Astrocyte of the cerebellum (primary cell): ENCODE data around the gene MINAR1.
"Not testable (repeated sequence)": the region's sequence is repeated elsewhere in the genome, so short reads cannot be mapped to it uniquely, and the experiment has no call there.

ENCODE experiments used
- DNase-seq: peaks from one replicate; pipeline ENCODE4 v3.0.0-alpha.2; 2011; ENCODE audit warnings: low read depth
- H3K4me3 ChIP-seq: 2 replicates; pipeline ENCODE4 v1.5.1; 2011; ENCODE audit warnings: mild to moderate bottlenecking, low read depth, low read length, moderate library complexity
- in situ Hi-C: cut with HindIII; loops from 2 replicates; pipeline ENCODE4 v1.10.0; 2017; ENCODE audit warnings: low sequenced_read_pairs
- TF ChIP-seq, protein P1 (sequence below): IDR thresholded peaks from 2 replicates; pipeline ENCODE4 v1.5.1; 2012; ENCODE audit warnings: low read length, low read depth, moderate library complexity, mild to moderate bottlenecking; ENCODE audit errors: missing control alignments

Gene MINAR1

DNA sequence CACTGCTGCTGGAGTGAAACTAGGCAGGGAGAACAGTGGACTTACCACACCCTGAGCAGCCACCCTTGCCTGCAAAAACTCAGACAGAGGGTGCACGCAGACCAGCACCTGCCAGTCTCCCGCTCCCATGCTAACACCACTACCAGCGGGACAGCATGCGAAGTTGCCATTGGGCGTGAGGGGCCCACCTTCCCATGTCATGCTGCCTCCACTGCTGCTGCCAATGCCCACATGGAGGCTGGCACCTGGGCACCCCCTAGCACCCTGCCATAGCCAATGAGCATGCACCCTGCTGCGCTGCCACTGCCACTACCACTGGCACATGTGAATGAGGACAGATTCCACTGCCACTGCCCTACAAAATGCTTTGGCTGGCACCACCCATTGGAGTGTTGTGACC, 19.7 kb upstream of the MINAR1 start:
- TF ChIP-seq, protein P1, sequence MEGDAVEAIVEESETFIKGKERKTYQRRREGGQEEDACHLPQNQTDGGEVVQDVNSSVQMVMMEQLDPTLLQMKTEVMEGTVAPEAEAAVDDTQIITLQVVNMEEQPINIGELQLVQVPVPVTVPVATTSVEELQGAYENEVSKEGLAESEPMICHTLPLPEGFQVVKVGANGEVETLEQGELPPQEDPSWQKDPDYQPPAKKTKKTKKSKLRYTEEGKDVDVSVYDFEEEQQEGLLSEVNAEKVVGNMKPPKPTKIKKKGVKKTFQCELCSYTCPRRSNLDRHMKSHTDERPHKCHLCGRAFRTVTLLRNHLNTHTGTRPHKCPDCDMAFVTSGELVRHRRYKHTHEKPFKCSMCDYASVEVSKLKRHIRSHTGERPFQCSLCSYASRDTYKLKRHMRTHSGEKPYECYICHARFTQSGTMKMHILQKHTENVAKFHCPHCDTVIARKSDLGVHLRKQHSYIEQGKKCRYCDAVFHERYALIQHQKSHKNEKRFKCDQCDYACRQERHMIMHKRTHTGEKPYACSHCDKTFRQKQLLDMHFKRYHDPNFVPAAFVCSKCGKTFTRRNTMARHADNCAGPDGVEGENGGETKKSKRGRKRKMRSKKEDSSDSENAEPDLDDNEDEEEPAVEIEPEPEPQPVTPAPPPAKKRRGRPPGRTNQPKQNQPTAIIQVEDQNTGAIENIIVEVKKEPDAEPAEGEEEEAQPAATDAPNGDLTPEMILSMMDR, result no peak
- no peak overlapping the region for H3K4me3 ChIP-seq
- in situ Hi-C loops, result no loop called here
- no peak for DNase-seq

DNA sequence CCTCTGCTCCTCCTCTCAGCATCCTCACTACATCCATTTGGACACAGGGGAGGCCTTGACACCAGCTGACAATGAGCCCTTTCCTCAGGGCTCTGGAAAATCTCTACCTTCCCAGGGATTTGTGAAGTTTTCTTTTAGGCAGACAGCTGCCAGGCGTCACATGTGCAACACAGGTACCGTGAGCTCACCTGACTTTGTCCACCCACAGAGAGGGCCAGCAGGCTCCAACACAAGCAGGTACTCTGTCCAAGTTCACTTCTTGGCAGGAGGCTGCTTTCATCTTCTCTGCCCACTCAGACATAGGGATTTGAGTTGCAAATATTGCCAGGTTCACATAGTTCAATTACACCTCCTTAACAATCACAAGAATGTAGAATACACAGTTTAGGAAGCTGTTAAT, 15.3 kb upstream of the MINAR1 start:
- in situ Hi-C loops, result no loop called here
- DNase-seq, result no peak
- no peak overlapping the region for H3K4me3 ChIP-seq
- TF ChIP-seq, protein P1, result no peak

DNA sequence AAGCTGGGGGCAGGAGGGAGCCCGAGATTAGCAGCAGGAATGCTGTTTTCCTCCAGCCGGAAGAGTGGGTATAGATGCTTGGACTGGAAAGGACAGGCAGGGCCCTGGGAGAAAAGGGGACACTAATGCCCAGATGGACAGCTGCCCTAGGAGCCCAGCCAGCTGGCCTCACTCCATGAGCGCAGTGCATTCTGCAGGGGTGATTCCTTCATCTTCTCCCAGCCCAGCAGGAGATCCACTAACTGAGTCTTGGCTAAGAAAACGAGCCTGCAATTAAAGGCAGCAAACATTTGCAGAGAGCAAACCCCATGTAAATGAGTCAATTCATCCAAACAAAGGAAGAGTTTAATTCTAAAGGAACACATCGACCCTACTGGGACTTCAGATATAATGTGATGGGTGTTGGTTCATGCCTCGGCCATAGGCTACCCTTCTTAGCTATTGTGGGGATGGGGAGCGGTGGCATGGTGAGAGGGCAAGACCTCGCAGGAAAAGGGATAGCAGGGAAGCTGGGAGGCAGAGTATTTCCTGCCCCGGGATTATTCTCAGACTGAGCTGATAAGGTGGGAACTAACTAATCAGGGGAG, 13.3 kb upstream of the MINAR1 start:
- DNase-seq, result no peak
- no peak overlapping the region for H3K4me3 ChIP-seq
- in situ Hi-C loops, result no loop called here
- TF ChIP-seq, protein P1, result no peak

DNA sequence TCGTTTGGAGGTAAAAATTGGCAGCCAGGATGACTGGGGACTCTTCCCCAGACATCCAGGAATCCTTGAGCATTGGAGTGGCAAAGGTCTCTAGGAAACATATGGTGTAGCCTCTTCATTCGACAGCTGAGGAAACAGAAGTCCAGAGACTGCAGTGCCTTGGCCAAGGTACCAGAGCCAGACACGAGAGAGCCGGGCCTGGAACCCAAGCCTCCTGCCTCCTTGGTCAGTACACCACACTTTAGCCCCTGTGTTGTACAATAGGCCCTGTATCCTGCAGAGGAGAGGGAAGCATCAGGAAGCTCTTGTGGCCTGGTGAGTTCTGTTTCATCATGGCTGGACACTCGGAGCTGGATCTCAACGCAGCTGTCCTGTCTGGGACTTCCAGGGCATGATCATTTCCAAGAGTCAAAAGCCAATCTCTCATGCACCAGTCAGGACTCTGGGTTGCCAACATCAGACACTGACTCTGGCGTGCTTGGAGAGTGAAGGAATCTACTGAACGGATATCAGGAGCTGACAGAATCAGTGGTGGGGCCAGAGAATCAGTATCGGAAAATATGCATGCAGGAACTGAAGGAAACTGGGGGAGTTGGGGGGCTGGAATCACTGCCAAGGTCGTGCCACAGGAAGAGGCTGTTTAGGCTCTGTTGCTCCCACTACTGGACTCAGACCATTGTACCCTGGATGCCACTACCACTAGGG, 6.4 kb upstream of the MINAR1 start:
- in situ Hi-C loops, result no loop called here
- DNase-seq, result no peak
- TF ChIP-seq, protein P1, result no peak
- no peak overlapping the region for H3K4me3 ChIP-seq

DNA sequence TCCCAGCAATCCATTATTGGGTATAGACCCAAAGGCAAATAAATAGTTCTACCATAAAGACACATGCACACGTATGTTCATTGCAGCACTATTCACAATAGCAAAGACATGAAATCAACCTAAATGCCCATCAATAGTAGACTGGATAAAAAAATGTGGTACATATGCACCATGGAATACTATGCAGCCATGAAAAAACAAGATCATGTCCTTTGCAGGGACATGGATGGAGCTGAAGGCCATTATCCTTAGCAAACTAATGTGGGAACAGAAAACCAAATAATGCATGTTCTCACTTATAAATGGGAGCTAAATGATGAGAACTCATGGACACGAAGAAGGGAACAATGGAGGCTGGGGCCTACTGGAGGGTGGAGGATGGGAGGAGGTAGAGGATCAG, 5.2 kb upstream of the MINAR1 start:
- in situ Hi-C loops, DNase-seq, H3K4me3 ChIP-seq: not testable (repeated sequence)

DNA sequence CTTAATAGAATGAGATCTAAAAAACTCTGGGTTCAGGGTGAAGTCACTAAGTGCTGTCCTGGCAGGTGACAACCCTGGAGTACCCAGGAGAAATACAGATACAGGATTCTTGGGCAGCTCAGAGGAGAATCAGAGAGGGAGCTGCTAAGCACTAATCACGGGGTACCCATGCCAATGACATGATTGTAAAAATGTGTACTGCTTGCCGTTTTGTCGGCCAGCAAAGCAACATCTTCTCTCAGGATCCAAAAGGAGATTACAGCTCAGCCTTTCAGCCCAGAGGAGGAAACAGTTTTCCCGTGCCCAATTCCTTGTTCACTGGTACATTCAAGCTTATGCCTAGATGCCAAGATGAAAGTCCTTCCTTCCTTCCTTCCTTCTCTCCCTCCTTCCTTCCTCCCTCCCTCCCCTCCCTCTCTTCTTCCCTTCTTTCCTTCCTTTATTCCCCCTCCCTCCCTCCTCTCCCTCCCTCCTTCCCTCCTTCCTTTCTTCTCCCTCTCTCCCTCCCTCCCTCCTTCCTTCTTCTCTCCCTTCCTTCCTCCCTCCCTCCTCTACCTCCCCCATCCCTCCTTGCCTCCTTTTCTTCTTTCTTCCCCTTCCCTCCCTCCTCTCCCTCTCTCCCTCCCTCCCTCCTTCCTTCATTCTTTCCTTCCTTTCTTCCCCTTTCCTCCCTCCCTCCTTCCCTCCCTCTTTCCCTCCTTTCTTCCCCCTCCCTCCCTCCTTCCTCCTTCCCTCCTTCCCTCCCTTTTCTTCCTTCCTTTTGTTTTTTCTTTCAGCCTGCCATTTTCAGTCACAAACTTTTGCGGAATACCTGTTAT, 4.1 kb upstream of the MINAR1 start:
- no peak overlapping the region for H3K4me3 ChIP-seq
- no peak for DNase-seq
- TF ChIP-seq, protein P1, result no peak
- in situ Hi-C loops, result no loop called here
